NB4 (cell line): ENCODE data around the gene GRIK2.

ENCODE experiments used
- MYC ChIP-seq: IDR thresholded peaks from 2 replicates; pipeline ENCODE4 v1.6.1; 2011; ENCODE audit warnings: low read depth, low read length
- POLR2A ChIP-seq: IDR thresholded peaks from 2 replicates; pipeline ENCODE4 v1.6.1; 2011; ENCODE audit warnings: mild to moderate bottlenecking; ENCODE audit not compliant: insufficient read length; ENCODE audit errors: extremely low read depth
- TF ChIP-seq, protein P1 (sequence below): IDR thresholded peaks from one replicate; pipeline ENCODE4 v1.5.1; 2012; ENCODE audit warnings: low read depth, low read length

DNA sequence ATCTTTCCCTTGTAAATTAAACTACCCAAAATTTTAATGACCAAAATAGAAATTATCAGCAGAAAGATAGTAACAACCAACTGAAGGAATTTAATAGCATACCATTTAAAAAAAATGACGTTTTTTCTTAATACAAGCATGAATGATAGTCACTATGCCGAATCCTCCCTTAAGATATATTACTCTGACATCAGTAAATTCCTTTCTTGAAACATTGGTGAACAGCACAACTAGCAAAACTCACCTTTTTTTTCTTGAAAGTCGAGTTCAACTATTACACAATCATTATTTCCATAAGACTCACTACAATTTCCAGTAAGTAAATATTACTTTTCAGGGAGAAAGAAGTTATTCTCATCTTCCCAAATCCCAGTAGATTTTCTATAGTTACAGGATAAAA lies 433.2 kb downstream of the GRIK2 start:
- TF ChIP-seq, protein P1, sequence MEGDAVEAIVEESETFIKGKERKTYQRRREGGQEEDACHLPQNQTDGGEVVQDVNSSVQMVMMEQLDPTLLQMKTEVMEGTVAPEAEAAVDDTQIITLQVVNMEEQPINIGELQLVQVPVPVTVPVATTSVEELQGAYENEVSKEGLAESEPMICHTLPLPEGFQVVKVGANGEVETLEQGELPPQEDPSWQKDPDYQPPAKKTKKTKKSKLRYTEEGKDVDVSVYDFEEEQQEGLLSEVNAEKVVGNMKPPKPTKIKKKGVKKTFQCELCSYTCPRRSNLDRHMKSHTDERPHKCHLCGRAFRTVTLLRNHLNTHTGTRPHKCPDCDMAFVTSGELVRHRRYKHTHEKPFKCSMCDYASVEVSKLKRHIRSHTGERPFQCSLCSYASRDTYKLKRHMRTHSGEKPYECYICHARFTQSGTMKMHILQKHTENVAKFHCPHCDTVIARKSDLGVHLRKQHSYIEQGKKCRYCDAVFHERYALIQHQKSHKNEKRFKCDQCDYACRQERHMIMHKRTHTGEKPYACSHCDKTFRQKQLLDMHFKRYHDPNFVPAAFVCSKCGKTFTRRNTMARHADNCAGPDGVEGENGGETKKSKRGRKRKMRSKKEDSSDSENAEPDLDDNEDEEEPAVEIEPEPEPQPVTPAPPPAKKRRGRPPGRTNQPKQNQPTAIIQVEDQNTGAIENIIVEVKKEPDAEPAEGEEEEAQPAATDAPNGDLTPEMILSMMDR: no peak
- TF ChIP-seq POLR2A (no peak), MYC (no peak)
